Stimulated activated memory B cell treated with anti-CD40 and anti-IgM and Interleukin-4, amounts not matched to agents 10 μg/mL and 1 μg/mL and 100 μg/mL, for 72 hours (primary cell): ENCODE measurements around the gene DNM3.

Experiments used
- ATAC-seq: fragments of 150-1000 bp; cut with Tn5 transposase; 2 replicates; pipeline ENCODE4 v1.10.0; 2021
- H3K27ac Mint-ChIP-seq: one replicate; pipeline ENCODE4 v1.8.0; 2022; ENCODE audit warnings: mild to moderate bottlenecking, mixed read lengths
- H3K27me3 Mint-ChIP-seq: one replicate; pipeline ENCODE4 v1.8.0; 2022; ENCODE audit warnings: mixed read lengths
- H3K36me3 Mint-ChIP-seq: one replicate; pipeline ENCODE4 v1.8.0; 2022; ENCODE audit warnings: mixed read lengths
- H3K4me1 Mint-ChIP-seq: one replicate; pipeline ENCODE4 v1.8.0; 2022; ENCODE audit warnings: mixed read lengths
- H3K4me3 Mint-ChIP-seq: one replicate; pipeline ENCODE4 v1.8.0; 2022; ENCODE audit warnings: mild to moderate bottlenecking, moderate library complexity, mixed read lengths
- H3K9me3 Mint-ChIP-seq: one replicate; pipeline ENCODE4 v1.8.0; 2022; ENCODE audit warnings: mixed read lengths

DNM3 gene

DNA sequence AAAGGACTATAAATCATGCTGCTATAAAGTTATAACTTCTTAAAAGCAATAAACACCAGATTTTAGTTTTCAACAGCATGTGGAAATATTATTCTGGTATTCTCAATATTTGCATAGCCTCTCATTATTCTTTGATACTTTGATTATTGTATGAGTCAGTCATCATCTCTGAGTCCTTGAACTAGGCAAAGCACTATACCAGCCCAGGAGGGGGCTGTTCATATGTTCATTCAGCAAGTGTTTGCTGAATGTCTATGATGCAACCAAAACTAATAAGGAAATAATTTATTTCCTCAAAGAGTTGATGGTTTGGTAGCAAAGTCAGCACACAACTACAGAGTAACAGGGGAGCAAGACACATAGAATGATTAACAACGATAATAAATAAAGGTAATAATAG, 403.6 kb downstream of the DNM3 start:
- H3K27ac Mint-ChIP-seq: peak overlapping the region; percentile 60
- H3K4me3 Mint-ChIP-seq: no peak overlapping the region
- peaks cover 24% of the 10 kb centered on the region for H3K4me1 Mint-ChIP-seq
- ATAC-seq: no peak
- H3K9me3 Mint-ChIP-seq: peaks cover 2% of the 10 kb centered on the region
- H3K36me3 Mint-ChIP-seq: no peaks in the 10 kb centered on the region
- H3K27me3 Mint-ChIP-seq: no peaks in the 10 kb centered on the region

DNA sequence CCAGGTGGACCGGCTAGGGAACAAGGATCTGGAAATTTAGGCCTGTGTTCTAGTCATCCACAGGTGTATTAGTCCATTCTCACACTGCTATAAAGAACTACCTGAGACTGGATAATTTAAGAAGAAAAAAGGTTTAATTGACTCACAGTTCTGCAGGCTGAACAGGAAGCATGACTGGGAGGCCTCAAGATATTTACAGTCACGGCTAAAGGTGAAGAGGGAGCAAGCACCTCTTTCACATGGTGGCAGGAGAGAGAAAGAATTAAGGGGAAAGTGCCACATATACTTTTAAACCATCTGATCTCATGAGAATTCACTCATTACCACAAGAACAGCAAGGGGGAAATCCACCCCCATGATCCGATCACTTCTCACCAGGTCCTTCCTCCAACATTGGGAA, 404.5 kb downstream of the DNM3 start:
- peaks cover 2% of the 10 kb centered on the region for H3K9me3 Mint-ChIP-seq
- no peak for ATAC-seq
- peaks cover 24% of the 10 kb centered on the region for H3K4me1 Mint-ChIP-seq
- H3K27me3 Mint-ChIP-seq: no peaks in the 10 kb centered on the region
- H3K4me3 Mint-ChIP-seq: no peak overlapping the region
- no peaks in the 10 kb centered on the region for H3K36me3 Mint-ChIP-seq
- peak overlapping the region; percentile 60 for H3K27ac Mint-ChIP-seq

DNA sequence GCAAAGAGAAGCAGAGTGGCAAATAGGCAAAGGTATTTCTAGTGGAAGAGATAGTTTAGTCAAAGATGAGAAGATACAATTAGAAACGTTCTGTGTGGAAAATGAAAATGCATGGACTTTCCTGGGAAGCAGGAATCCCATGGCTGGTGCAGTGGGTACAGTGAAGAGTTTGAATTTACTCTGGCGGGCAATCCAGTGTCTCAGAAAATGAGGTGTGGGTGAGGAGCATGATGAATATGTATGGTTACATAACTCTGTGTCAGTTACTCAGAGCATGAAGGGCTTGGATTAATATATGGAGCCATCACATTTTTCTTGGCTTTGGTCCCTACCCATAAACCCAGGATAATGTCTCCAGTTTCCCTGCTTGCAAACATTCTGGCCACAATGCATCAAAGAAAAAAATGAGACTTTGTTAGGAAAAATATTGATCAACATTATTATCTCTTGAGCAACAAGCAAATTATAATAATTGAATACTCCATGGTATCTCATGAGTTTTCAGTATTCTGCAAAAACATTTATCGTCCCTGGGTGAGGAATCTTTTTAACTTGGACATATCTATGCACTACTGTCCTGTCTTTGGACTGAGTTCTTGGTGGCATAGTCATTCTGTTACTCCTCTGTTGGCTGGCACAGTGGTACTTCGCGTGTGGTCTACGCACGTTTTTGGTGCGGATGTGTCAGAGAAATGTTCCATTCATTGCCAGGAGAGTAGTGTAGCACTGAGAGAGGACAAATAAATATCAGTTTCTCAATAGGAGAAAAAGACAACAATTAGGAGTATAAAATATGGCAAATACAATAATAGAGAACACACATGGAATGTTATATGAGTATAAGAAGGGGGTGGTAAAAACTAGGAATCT, 405.5 kb downstream of the DNM3 start:
- Mint-ChIP-seq H3K9me3 (peaks cover 2% of the 10 kb centered on the region), H3K27me3 (no peaks in the 10 kb centered on the region), H3K27ac (peak overlapping the region; percentile 28), H3K4me3 (no peak overlapping the region), H3K36me3 (no peaks in the 10 kb centered on the region), H3K4me1 (peaks cover 22% of the 10 kb centered on the region)
- ATAC-seq: no peak

DNA sequence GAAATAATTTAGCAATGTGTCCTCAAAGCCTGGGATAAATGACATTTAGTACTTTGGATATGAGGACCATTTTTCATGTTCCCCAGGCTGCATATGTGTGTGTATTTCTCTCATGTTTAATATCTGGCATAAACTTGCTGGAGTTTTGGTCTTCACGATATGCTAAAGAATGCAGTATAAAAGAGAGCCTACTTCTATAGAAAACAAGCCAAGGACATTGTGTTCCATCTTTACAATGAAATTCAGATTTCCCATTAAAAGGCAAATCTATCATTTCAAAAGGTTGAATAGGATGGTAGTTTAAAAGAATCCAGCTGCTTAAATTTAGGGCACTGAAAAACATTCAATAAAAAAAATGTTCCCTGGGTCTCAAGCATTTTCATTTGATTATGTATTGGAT, 410.2 kb downstream of the DNM3 start:
- Mint-ChIP-seq H3K27me3 (no peaks in the 10 kb centered on the region), H3K4me3 (no peak overlapping the region), H3K36me3 (no peaks in the 10 kb centered on the region), H3K9me3 (peaks cover 2% of the 10 kb centered on the region), H3K4me1 (peaks cover 21% of the 10 kb centered on the region), H3K27ac (no peak overlapping the region)
- no peak for ATAC-seq

DNA sequence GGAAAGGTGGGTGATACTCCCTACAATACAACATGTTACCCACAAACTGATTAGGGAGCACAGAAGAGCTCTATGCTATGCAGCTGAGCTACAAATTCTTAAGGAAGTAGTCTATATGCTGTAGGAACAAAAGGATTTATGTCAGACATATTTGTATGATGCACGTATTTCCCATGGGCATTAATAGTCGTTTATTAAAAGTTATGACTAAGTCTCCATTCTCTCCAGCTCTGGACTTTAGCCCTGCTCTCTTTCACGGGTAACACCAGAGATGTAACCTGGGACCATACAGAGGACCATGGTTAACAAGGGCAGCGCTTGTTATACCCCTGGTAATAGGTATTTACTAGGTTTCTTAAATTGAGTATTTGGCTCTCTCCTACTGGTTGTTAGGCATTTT, 411.0 kb downstream of the DNM3 start:
- ATAC-seq: no peak
- Mint-ChIP-seq H3K4me1 (peaks cover 19% of the 10 kb centered on the region), H3K4me3 (no peak overlapping the region), H3K36me3 (no peaks in the 10 kb centered on the region), H3K27me3 (no peaks in the 10 kb centered on the region), H3K27ac (no peak overlapping the region), H3K9me3 (peaks cover 2% of the 10 kb centered on the region)

DNA sequence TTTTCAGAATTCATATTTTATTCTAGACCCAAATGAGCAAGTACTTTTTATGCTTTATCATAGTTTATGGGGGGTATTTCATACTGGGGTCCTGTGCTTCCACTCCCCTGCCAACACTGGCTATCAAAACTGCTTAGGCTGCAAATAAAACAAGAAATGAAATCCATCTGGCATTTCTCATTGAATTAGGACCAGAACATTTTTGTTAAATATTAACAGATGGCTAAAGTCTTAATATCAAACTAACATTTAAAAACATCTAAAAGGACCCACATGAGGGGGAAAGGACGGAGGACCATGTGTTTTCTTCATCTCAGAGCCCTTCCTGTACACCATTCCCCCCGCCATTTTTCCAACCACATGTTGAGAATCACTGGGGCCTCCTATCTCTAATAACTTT, 411.7 kb downstream of the DNM3 start:
- Mint-ChIP-seq H3K36me3 (no peaks in the 10 kb centered on the region), H3K4me1 (peaks cover 19% of the 10 kb centered on the region), H3K4me3 (no peak overlapping the region), H3K9me3 (peaks cover 7% of the 10 kb centered on the region), H3K27me3 (no peaks in the 10 kb centered on the region), H3K27ac (no peak overlapping the region)
- no peak for ATAC-seq

DNA sequence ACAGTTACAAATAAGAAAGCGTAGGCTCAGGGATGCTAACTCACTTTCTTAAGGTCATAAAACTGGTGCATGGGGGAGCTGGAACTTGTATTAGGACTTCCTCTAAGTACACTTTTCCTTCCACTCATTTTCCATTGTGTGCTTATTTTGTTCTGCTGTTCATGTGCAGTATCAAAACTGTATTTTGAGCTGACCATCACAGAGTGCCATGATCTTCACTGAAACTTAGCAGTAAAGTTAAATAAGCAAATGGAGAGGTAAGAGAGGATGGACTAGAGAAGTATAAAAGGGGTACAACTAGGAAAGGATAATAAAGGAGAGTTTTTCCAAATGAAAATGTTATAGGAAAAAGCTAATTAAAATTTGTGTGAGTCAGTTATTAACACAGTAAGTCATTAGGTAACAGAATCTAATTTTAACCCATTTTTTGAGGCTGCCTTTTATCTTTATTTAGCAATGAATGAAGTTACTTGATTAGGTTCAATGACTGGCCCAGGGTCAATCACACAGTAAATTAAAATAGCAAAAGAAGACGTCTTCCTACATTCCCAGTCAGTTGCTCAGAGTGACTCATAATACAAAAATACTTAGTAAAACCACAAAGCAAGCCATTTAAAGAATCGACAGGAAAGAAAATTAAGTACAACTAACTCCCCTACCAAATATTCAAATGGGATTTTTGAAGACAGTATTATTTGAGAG, 413.4 kb downstream of the DNM3 start:
- no peak for ATAC-seq
- peaks cover 19% of the 10 kb centered on the region for H3K4me1 Mint-ChIP-seq
- no peaks in the 10 kb centered on the region for H3K27me3 Mint-ChIP-seq
- H3K9me3 Mint-ChIP-seq: peaks cover 13% of the 10 kb centered on the region
- peaks cover 7% of the 10 kb centered on the region for H3K36me3 Mint-ChIP-seq
- no peak overlapping the region for H3K4me3 Mint-ChIP-seq
- peak overlapping the region; percentile 65 for H3K27ac Mint-ChIP-seq

DNA sequence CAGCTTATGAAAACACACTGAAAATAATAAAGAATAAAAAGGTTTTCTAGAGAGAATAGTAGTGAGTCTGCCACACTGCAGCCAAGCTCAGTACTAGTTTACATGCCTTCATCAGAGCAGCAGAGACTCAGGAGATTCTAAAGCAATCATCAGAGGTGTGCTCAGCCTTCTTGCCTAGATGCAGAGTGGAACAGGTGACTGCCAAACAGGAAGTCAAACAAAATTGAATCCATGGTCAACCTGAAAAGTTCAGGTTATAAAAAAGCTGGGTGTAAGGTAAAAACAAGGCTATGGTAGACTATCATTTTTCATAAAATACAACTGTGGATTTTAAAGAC, 413.9 kb downstream of the DNM3 start:
- Mint-ChIP-seq H3K4me3 (no peak overlapping the region), H3K9me3 (peaks cover 19% of the 10 kb centered on the region), H3K36me3 (peaks cover 12% of the 10 kb centered on the region), H3K27ac (peak overlapping the region; percentile 65), H3K4me1 (peaks cover 19% of the 10 kb centered on the region), H3K27me3 (no peaks in the 10 kb centered on the region)
- no peak for ATAC-seq

DNA sequence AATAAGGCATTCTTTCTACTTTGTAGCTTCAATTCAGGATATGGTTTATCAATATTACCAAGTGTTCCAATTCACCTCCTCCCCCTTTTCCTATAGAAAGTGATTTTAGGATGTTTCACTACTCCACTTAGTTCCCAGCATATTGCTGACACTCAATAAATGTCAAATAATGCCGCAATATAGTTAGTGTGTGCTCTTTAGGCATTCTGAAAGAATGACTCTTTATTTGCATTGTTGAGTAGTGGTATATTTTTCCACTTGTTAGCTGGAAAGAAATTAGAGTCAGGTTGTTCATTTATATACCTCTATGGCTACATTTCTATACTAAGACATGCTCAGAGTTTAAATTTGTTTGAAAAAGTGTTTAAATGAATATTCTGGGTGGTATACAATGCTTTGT, 424.6 kb downstream of the DNM3 start:
- no peak for ATAC-seq
- peaks cover 8% of the 10 kb centered on the region for H3K36me3 Mint-ChIP-seq
- no peaks in the 10 kb centered on the region for H3K4me1 Mint-ChIP-seq
- H3K4me3 Mint-ChIP-seq: no peak overlapping the region
- peak overlapping the region; percentile 12 for H3K27ac Mint-ChIP-seq
- no peaks in the 10 kb centered on the region for H3K27me3 Mint-ChIP-seq
- H3K9me3 Mint-ChIP-seq: peaks cover 6% of the 10 kb centered on the region

DNA sequence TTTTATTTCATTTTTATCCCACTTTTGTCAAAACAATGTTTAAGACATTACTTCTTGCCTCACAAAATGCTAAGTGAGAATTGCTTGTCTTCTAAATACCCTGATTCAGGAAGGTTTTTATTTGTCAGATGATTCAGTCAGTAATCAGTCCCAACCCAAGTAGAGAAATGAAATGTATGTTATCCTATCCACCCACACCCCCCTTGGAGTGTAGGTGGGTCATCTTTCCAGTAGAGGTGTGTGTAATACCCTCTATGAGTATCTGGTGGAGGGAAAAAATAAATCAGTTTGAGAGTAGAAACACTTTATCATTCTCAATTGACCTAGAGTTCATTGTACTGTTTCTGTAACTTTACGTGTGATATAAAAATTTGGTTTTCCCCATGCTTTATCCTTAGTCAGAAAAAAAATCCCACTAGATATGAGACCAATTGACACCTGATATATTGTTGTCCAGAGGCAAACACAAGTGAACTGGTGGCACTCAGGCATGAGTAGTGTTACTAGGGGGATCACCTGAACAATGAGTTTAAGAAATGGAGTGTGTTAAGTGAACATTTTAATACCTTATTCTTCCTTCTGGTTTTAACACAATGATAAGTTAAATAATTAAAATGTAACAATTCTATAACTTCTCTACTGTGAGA, 425.4 kb downstream of the DNM3 start:
- Mint-ChIP-seq H3K4me1 (no peaks in the 10 kb centered on the region), H3K9me3 (no peaks in the 10 kb centered on the region), H3K27ac (no peak overlapping the region), H3K4me3 (no peak overlapping the region), H3K36me3 (peaks cover under 1% of the 10 kb centered on the region), H3K27me3 (no peaks in the 10 kb centered on the region)
- no peak for ATAC-seq

DNA sequence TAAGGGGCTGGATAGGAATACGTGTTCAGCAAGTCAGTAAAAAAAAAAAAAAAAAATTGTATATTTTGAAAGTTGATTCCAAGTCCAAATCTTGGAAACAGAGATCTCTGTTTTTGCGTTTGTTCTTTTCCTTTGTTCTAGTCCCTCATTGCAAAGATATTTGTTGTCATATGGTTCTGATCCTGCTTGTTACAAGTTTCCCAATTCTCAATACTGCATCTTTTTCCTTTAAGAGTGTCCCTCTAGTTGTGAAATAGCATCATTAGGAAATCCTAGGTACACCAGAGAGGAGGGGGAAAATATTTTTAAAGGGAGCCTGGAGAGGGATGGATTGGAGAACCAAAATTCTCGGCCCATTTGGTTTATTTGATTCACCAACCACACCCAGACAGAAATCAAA, 426.9 kb downstream of the DNM3 start:
- H3K4me1 Mint-ChIP-seq: no peaks in the 10 kb centered on the region
- no peak overlapping the region for H3K4me3 Mint-ChIP-seq
- no peaks in the 10 kb centered on the region for H3K27me3 Mint-ChIP-seq
- no peaks in the 10 kb centered on the region for H3K36me3 Mint-ChIP-seq
- H3K9me3 Mint-ChIP-seq: no peaks in the 10 kb centered on the region
- no peak for ATAC-seq
- H3K27ac Mint-ChIP-seq: no peak overlapping the region

DNA sequence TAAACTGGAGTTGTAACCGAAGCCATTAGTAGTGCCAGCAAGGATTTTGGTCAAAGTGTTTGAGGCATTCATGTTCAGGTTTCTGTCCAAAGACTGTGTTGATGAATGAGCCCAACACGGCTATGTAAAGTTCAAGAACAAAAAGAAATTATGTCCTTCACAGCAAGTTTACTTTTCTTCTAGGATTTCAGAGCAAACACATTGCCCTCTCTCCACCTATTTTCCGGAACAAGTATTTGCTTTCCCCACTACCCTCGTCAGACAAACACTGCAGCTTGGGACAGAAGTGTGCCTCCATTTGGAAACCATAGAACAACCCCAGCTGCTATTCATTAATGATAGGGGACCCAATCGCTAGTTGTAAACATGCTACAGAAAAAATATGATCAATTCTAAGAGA, 427.8 kb downstream of the DNM3 start:
- no peak for ATAC-seq
- no peak overlapping the region for H3K4me3 Mint-ChIP-seq
- H3K4me1 Mint-ChIP-seq: peaks cover 8% of the 10 kb centered on the region
- no peaks in the 10 kb centered on the region for H3K9me3 Mint-ChIP-seq
- no peaks in the 10 kb centered on the region for H3K27me3 Mint-ChIP-seq
- no peaks in the 10 kb centered on the region for H3K36me3 Mint-ChIP-seq
- H3K27ac Mint-ChIP-seq: no peak overlapping the region

DNA sequence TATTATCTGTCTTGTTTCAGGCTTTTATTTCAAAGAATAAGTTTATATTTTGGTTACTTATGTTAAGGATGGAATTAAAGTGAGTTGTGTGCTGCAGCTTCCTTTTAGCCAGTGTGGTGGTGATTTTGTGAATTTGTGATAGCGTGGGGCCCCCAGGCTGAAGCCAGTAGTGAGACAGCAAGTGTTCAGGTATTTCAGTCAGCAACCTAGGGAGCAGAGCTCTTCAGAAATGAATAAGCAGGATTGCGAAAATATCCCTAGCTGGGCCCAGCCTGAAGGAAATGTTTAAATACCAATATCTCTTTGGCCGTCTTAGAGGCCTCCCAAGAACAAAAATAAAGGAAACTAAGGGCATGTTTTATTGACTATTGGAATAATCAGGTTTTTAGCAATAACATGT, 428.3 kb downstream of the DNM3 start:
- Mint-ChIP-seq H3K36me3 (no peaks in the 10 kb centered on the region), H3K4me1 (peaks cover 11% of the 10 kb centered on the region), H3K27ac (no peak overlapping the region), H3K9me3 (no peaks in the 10 kb centered on the region), H3K4me3 (no peak overlapping the region), H3K27me3 (no peaks in the 10 kb centered on the region)
- no peak for ATAC-seq

DNA sequence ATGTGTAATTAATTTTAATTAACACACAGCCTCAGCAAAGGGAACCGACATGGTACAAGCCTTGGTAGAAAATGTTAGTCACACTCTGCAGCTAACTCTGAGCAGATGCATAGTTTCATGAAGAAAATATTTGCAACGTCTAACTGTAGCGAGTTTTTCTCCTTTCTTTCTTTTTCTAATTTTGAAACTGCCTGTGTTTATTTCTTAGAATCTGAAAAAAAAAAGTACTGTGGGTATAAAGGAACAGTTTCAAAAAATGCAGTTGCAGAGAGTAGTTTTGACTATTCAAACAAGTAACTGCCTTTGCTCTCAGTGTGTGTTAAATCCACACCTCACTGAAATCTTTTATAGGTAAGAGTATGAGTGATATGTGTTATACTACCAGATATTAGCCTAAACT, 429.3 kb downstream of the DNM3 start:
- Mint-ChIP-seq H3K36me3 (no peaks in the 10 kb centered on the region), H3K4me3 (no peak overlapping the region), H3K27ac (peak overlapping the region; percentile 35), H3K4me1 (peaks cover 11% of the 10 kb centered on the region), H3K9me3 (no peaks in the 10 kb centered on the region), H3K27me3 (no peaks in the 10 kb centered on the region)
- no peak for ATAC-seq

DNA sequence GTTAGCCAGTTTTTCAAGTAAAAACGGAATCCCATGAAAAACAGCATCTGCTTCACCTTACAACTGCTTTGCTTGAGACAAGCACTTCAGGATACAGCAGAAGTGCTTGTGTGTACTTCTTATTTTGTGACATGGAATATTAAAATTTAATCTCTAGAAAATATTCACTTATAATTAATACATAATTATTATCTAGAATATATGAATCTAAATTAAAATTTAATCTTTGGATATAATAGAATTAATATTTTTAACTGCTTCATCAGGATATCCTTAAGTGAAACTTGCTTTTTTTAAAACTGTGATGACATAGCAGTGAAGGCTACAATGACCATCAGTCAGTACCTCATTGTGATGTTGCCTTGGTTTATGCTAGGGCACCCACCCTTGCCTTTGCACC, 430.8 kb downstream of the DNM3 start:
- no peak overlapping the region for H3K27ac Mint-ChIP-seq
- no peaks in the 10 kb centered on the region for H3K36me3 Mint-ChIP-seq
- no peak overlapping the region for H3K4me3 Mint-ChIP-seq
- no peaks in the 10 kb centered on the region for H3K9me3 Mint-ChIP-seq
- no peaks in the 10 kb centered on the region for H3K27me3 Mint-ChIP-seq
- no peak for ATAC-seq
- peaks cover 11% of the 10 kb centered on the region for H3K4me1 Mint-ChIP-seq
